CD14-positive monocyte (primary cell): ENCODE results near the gene CSRNP3. TPM values are rescaled to one million over a fixed set of nuclear protein-coding genes. Genes with fewer than 3 reads are reported as not detected.

Experiments used
- DNase-seq, 3 donors: peaks; one replicate each; pipeline ENCODE4 v3.0.0-alpha.2; 2011 to 2022
- H2AFZ ChIP-seq: 2 replicates; pipeline ENCODE4 v1.6.0; 2012; ENCODE audit warnings: mild to moderate bottlenecking, low read depth, low read length, inconsistent platforms; ENCODE audit not compliant: insufficient read depth, poor library complexity, severe bottlenecking
- H3K27ac ChIP-seq, 2 donors: 1 replicate in 1 of 2; 2 replicates in 1 of 2; pipeline ENCODE4 v1.5.1; 2012 to 2013; ENCODE audit warnings: low read length in 2 of 2, control low read depth in 1 of 2, inconsistent platforms in 1 of 2, low read depth in 1 of 2, mild to moderate bottlenecking in 1 of 2
- H3K27me3 ChIP-seq, 2 donors: one replicate each; pipeline versions ENCODE4 v1.6.0 to v1.6.1; 2011 to 2013; ENCODE audit warnings: low read length in 2 of 2; ENCODE audit not compliant: control insufficient read depth in 2 of 2, insufficient read depth in 2 of 2
- H3K36me3 ChIP-seq, 2 donors: replicated peaks in 1 of 2; 1 replicate in 1 of 2; 2 replicates in 1 of 2; pipeline versions ENCODE4 v1.5.1 to v1.6.1; 2012 to 2013; ENCODE audit warnings: low read length in 2 of 2, control low read depth in 1 of 2, inconsistent platforms in 1 of 2, mild to moderate bottlenecking in 1 of 2; ENCODE audit not compliant: insufficient read depth in 2 of 2, control insufficient read depth in 1 of 2
- H3K4me1 ChIP-seq, 2 donors: 1 replicate in 1 of 2; 2 replicates in 1 of 2; pipeline versions ENCODE4 v1.5.1 to v1.6.1; 2012 to 2013; ENCODE audit warnings: low read length in 2 of 2, control low read depth in 1 of 2, inconsistent platforms in 1 of 2, mild to moderate bottlenecking in 1 of 2, moderate library complexity in 1 of 2; ENCODE audit not compliant: insufficient read depth in 2 of 2, control insufficient read depth in 1 of 2
- H3K4me2 ChIP-seq: replicated peaks from 2 replicates; pipeline ENCODE3; 2012; ENCODE audit warnings: low read length, moderate library complexity, mild to moderate bottlenecking; ENCODE audit not compliant: poor library complexity, severe bottlenecking; ENCODE audit errors: extremely low read depth
- H3K4me3 ChIP-seq, 3 experiments: fragments of 200-600 bp in 1 of 3; sonication (generic) in 1 of 3; replicated peaks in 1 of 3; 1 replicate in 2 of 3; 2 replicates in 1 of 3; pipeline ENCODE4 v1.5.1; 2011 to 2013; ENCODE audit warnings: low read length in 3 of 3, mild to moderate bottlenecking in 3 of 3, control low read depth in 2 of 3, low read depth in 2 of 3, inconsistent platforms in 1 of 3, moderate library complexity in 1 of 3
- H3K79me2 ChIP-seq: 2 replicates; pipeline ENCODE4 v1.6.0; 2012; ENCODE audit warnings: mild to moderate bottlenecking, control low read depth, inconsistent platforms, low read length, moderate library complexity; ENCODE audit not compliant: insufficient read depth
- H3K9ac ChIP-seq: 2 replicates; pipeline ENCODE4 v1.6.0; 2017; ENCODE audit warnings: low read length, mild to moderate bottlenecking; ENCODE audit not compliant: insufficient read depth, poor library complexity, severe bottlenecking
- H3K9me3 ChIP-seq, 2 donors: replicated peaks in 1 of 2; 1 replicate in 1 of 2; 2 replicates in 1 of 2; pipeline versions ENCODE4 v1.5.1 to v1.6.1; 2012 to 2013; ENCODE audit warnings: low read length in 2 of 2, control low read depth in 1 of 2; ENCODE audit not compliant: control insufficient read depth in 1 of 2, insufficient read depth in 1 of 2
- H4K20me1 ChIP-seq: 2 replicates; pipeline ENCODE4 v1.6.0; 2012; ENCODE audit warnings: mild to moderate bottlenecking, low read length, control low read depth, moderate library complexity; ENCODE audit not compliant: insufficient read depth
- H3K27ac Mint-ChIP-seq, 7 donors: one replicate each; pipeline ENCODE4 v1.8.0; 2020; ENCODE audit warnings: mild to moderate bottlenecking in 7 of 7, mixed read lengths in 7 of 7, moderate library complexity in 6 of 7, inconsistent platforms in 2 of 7
- H3K27me3 Mint-ChIP-seq, 3 donors: one replicate each; pipeline ENCODE4 v1.8.0; 2021 to 2022; ENCODE audit warnings: low read depth in 3 of 3, mild to moderate bottlenecking in 3 of 3, mixed read lengths in 3 of 3, moderate library complexity in 3 of 3, inconsistent platforms in 1 of 3
- H3K36me3 Mint-ChIP-seq, 2 donors: one replicate each; pipeline ENCODE4 v1.8.0; 2020; ENCODE audit warnings: mixed read lengths in 2 of 2, inconsistent platforms in 1 of 2, mild to moderate bottlenecking in 1 of 2
- H3K4me1 Mint-ChIP-seq: one replicate; pipeline ENCODE4 v1.8.0; 2020; ENCODE audit warnings: mild to moderate bottlenecking, mixed read lengths
- H3K4me3 Mint-ChIP-seq, 2 donors: one replicate each; pipeline ENCODE4 v1.8.0; 2020; ENCODE audit warnings: mild to moderate bottlenecking in 2 of 2, mixed read lengths in 2 of 2, moderate library complexity in 1 of 2
- H3K9me3 Mint-ChIP-seq, 7 donors: one replicate each; pipeline ENCODE4 v1.8.0; 2020 to 2022; ENCODE audit warnings: mixed read lengths in 7 of 7, mild to moderate bottlenecking in 6 of 7, moderate library complexity in 6 of 7, inconsistent platforms in 2 of 7
- WGBS: methylation state at CpG from one replicate; pipeline ENCODE4 v1.1.5; 2013; ENCODE audit warnings: missing lambda C conversion rate; ENCODE audit not compliant: insufficient coverage; 5-methylcytosine and 5-hydroxymethylcytosine counted together
- intact Hi-C, 2 donors: fragments of 100-400 bp; cut with micrococcal nuclease; formaldehyde crosslinking; loops; one replicate each; pipeline versions ENCODE4 v1.15.0 to v1.15.1; 2023
- polyA plus RNA-seq, 3 donors: library from polyadenylated mRNA; depleted of rRNA in 1 of 3; unstranded in 2 of 3; stranded (reverse) in 1 of 3; fragments of 300-500 nt in 2 of 3; fragments of >200 nt in 1 of 3; fragmentation: Illumina TruSeq in 2 of 3; gene quantifications; 1 replicate in 2 of 3; 2 replicates in 1 of 3; pipeline ENCODE4 v1.2.3, GENCODE V29; 2012 to 2021
- TF ChIP-seq, protein P1 (sequence below): fragments of 200-600 bp; IDR thresholded peaks from one replicate; pipeline ENCODE4 v1.8.0; 2022; ENCODE audit warnings: antibody characterized with exemption, mild to moderate bottlenecking

The CSRNP3 gene
- polyA plus RNA-seq, 3 donors: not detected

DNA sequence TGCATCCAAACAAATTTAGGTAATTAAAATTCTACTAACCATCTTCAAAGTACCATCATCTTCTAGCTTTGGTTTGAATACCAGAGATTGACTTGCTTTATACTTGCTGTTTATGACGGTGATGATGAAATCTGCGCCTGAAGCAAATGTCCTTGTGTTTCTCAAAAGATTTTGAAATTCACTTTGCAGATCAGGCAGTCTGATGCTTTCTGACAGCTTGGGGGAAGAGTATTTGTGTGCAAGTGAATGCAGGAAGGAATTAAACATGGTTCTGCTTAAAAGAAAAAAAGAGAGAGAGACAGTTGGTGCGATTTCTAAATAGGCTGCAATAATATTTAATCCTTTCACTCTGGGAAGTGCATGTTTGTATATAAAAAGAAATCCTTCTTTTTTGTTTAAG, 29.6 kb downstream of the CSRNP3 start:
- no peak overlapping the region for H3K4me2 ChIP-seq
- no peaks in the 10 kb centered on the region for H3K36me3 Mint-ChIP-seq
- no peaks in the 10 kb centered on the region for H3K4me1 ChIP-seq
- H3K79me2 ChIP-seq: no peaks in the 10 kb centered on the region
- TF ChIP-seq, protein P1, sequence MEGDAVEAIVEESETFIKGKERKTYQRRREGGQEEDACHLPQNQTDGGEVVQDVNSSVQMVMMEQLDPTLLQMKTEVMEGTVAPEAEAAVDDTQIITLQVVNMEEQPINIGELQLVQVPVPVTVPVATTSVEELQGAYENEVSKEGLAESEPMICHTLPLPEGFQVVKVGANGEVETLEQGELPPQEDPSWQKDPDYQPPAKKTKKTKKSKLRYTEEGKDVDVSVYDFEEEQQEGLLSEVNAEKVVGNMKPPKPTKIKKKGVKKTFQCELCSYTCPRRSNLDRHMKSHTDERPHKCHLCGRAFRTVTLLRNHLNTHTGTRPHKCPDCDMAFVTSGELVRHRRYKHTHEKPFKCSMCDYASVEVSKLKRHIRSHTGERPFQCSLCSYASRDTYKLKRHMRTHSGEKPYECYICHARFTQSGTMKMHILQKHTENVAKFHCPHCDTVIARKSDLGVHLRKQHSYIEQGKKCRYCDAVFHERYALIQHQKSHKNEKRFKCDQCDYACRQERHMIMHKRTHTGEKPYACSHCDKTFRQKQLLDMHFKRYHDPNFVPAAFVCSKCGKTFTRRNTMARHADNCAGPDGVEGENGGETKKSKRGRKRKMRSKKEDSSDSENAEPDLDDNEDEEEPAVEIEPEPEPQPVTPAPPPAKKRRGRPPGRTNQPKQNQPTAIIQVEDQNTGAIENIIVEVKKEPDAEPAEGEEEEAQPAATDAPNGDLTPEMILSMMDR: no peak
- peaks cover 10% of the 10 kb centered on the region for H3K4me1 Mint-ChIP-seq
- intact Hi-C loops: no loop called here
- no peaks in the 10 kb centered on the region for H3K36me3 ChIP-seq
- no peak overlapping the region for H3K27ac ChIP-seq
- H3K9ac ChIP-seq: no peak overlapping the region
- H3K27ac Mint-ChIP-seq: no peak overlapping the region
- peaks cover 0 to 2% (median 0%) of the 10 kb centered on the region in 7 donors for H3K9me3 Mint-ChIP-seq
- DNase-seq: no peak
- no peak overlapping the region for H3K4me3 ChIP-seq
- H4K20me1 ChIP-seq: no peaks in the 10 kb centered on the region
- no peak overlapping the region for H3K4me3 Mint-ChIP-seq
- no peaks in the 10 kb centered on the region for H3K9me3 ChIP-seq
- no peaks in the 10 kb centered on the region for H3K27me3 Mint-ChIP-seq
- 70% methylated on average over 2 of the region's 3 CpGs for WGBS
- no peaks in the 10 kb centered on the region for H3K27me3 ChIP-seq
- no peak overlapping the region for H2AFZ ChIP-seq

DNA sequence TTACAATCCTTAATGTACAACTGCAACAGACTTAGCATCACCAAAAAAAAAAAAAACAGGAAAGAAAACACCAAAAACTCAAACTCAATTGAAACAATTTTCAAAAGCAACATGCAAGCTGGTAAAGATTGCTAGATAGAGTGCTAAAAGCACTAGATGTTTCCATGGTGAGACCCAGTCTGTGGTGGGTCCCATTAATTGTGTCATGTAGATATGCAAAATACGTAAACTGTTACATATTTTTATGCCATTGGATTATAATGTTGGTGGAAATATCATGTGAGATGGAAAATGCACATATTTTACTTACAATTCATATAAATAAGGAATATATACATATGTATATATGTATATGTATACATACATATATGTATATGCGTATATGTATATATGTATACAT, 30.5 kb downstream of the CSRNP3 start:
- H3K27me3 ChIP-seq: no peaks in the 10 kb centered on the region
- no peak overlapping the region for H2AFZ ChIP-seq
- intact Hi-C loops: no loop called here
- Mint-ChIP-seq H3K4me1 (peaks cover 10% of the 10 kb centered on the region), H3K4me3 (no peak overlapping the region), H3K27me3 (no peaks in the 10 kb centered on the region), H3K9me3 (peaks cover 0 to 2% (median 0%) of the 10 kb centered on the region in 7 donors), H3K27ac (no peak overlapping the region), H3K36me3 (no peaks in the 10 kb centered on the region)
- H4K20me1 ChIP-seq: no peaks in the 10 kb centered on the region
- no peak overlapping the region for H3K27ac ChIP-seq
- DNase-seq: no peak
- H3K4me2 ChIP-seq: no peak overlapping the region
- no peaks in the 10 kb centered on the region for H3K36me3 ChIP-seq
- WGBS: no CpG with 5 or more reads among the region's 2 CpGs
- no peaks in the 10 kb centered on the region for H3K9me3 ChIP-seq
- H3K4me1 ChIP-seq: no peaks in the 10 kb centered on the region
- no peak overlapping the region for H3K4me3 ChIP-seq
- TF ChIP-seq, protein P1: no peak
- H3K9ac ChIP-seq: no peak overlapping the region
- no peaks in the 10 kb centered on the region for H3K79me2 ChIP-seq
